ENCODE measurements around the gene RNPS1.
A peak's percentile ranks its signal among the peaks of the same experiment; 100 is the strongest.

RNPS1 gene

GRCh38 chr16:2213817-2214718 lies 53.9 kb downstream of the RNPS1 start:
- ATAC-seq (ENCODE audit: insufficient read depth, low read depth) (no peak), DNase-seq (no peak)
- H3K4me3 ChIP-seq (ENCODE audit: low read depth in 1 of 2, low read length in 2 of 2), result peak overlapping the region; percentile 94 to 98
- H3K36me3 ChIP-seq (ENCODE audit: insufficient read depth, low read length), result peaks cover 46% of the 10 kb centered on the region
- peaks cover 36% of the 10 kb centered on the region for H3K4me1 ChIP-seq (ENCODE audit: insufficient read depth, low read length)
- H3K27ac ChIP-seq (ENCODE audit: low read length), result peak overlapping the region; percentile 93
- H4K20me1 ChIP-seq (ENCODE audit: insufficient read depth, low read length), result peaks cover 29% of the 10 kb centered on the region
- peak overlapping the region; percentile 99 for H3K4me2 ChIP-seq (ENCODE audit: insufficient read depth, low read length)
- H2AFZ ChIP-seq (ENCODE audit: low read depth, low read length), result peak overlapping the region; percentile 90
- peaks cover 41% of the 10 kb centered on the region for H3K79me2 ChIP-seq (ENCODE audit: insufficient read depth, low read length)
- no peaks in the 10 kb centered on the region for H3K27me3 ChIP-seq (ENCODE audit: insufficient read depth, low read length, poor library complexity)
- TF ChIP-seq EZH2 (IDR thresholded peaks at IDR 0.05; ENCODE audit: borderline replicate concordance, low read depth, low read length, severe bottlenecking) (no peak), CTCF (IDR thresholded peaks at IDR 0.05; ENCODE audit: borderline replicate concordance, extremely low read depth, low read length, poor library complexity, severe bottlenecking) (no peak)
- H3K9me3 ChIP-seq (ENCODE audit: insufficient read depth, low read length, severe bottlenecking), result no peaks in the 10 kb centered on the region
- H3K9ac ChIP-seq (ENCODE audit: low read depth, low read length), result peak overlapping the region; percentile 99

DNA sequence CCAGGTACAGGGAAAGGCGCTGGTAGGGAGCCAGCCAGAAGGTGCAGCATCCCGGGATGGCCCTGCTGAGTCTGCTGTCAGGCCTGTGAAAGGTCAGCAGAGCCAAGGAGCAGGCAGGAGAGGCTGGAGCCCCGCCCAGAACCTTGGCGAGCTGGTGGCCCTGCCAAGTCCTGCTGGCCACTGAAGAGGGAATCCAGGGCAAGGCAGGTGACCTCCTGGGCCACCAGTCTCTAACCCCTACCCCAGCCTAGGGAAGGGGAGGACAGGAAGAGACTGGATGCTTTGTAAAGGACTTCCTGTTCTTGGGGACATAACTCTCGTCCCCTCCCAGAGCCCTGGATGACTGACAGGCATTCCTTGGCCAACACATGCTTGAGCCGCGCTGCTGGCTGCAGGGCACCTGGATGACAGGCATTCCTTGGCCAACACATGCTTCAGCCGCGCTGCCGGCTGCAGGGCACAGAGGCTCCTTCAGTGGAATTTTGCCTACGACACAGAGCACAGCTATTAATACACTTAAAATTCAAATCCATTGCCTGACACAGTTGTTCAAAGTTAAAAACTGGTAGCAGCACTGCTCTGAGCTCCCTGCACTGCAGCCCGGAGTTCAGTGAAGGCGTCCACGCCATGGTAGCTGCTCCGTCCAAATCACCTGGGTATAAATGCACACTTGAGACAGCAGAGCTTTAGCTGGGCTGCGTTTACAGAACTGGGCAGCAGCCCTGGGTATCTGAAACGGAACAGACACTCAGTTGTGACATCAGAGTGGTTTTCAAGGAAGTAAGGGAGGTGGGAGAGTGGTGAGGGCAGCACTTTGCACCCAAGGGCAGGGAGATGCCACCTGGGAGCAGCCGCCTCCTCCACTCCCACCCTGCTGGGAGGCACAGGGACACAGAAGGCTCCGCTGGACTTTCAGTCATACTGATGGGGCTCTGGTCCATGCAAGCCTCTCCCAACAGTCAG lies 55.3 kb downstream of the RNPS1 start:
- no peak for TF ChIP-seq EZH2 (IDR thresholded peaks at IDR 0.05; ENCODE audit: borderline replicate concordance, low read depth, low read length, severe bottlenecking)
- no peak for TF ChIP-seq CTCF (IDR thresholded peaks at IDR 0.05; ENCODE audit: borderline replicate concordance, extremely low read depth, low read length, poor library complexity, severe bottlenecking)
- Histone ChIP-seq H3K4me1 (ENCODE audit: insufficient read depth, low read length) (peaks cover 42% of the 10 kb centered on the region), H3K9ac (ENCODE audit: low read depth, low read length) (peak overlapping the region; percentile 99), H3K27me3 (ENCODE audit: insufficient read depth, low read length, poor library complexity) (no peaks in the 10 kb centered on the region), H4K20me1 (ENCODE audit: insufficient read depth, low read length) (peaks cover 29% of the 10 kb centered on the region), H3K4me3 (ENCODE audit: low read depth in 1 of 2, low read length in 2 of 2) (peak overlapping the region; percentile 94 to 98; a peak in 3 of 4 replicates), H3K4me2 (ENCODE audit: insufficient read depth, low read length) (peak overlapping the region; percentile 99), H3K27ac (ENCODE audit: low read length) (no peak overlapping the region), H3K9me3 (ENCODE audit: insufficient read depth, low read length, severe bottlenecking) (no peaks in the 10 kb centered on the region), H2AFZ (ENCODE audit: low read depth, low read length) (no peak overlapping the region), H3K36me3 (ENCODE audit: insufficient read depth, low read length) (peaks cover 60% of the 10 kb centered on the region), H3K79me2 (ENCODE audit: insufficient read depth, low read length) (peaks cover 48% of the 10 kb centered on the region)
- DNase-seq (no peak), ATAC-seq (ENCODE audit: insufficient read depth, low read depth) (no peak)

- TF ChIP-seq CTCF (IDR thresholded peaks at IDR 0.05; ENCODE audit: borderline replicate concordance, extremely low read depth, low read length, poor library complexity, severe bottlenecking), result no peak
- no peak for TF ChIP-seq EZH2 (IDR thresholded peaks at IDR 0.05; ENCODE audit: borderline replicate concordance, low read depth, low read length, severe bottlenecking)
- Histone ChIP-seq H3K36me3 (ENCODE audit: insufficient read depth, low read length) (peaks cover 67% of the 10 kb centered on the region), H3K4me3 (ENCODE audit: low read depth in 1 of 2, low read length in 2 of 2) (peak overlapping the region in 1 of 2 experiments; percentile 22; a peak in 1 of 4 replicates), H3K9me3 (ENCODE audit: insufficient read depth, low read length, severe bottlenecking) (no peaks in the 10 kb centered on the region), H4K20me1 (ENCODE audit: insufficient read depth, low read length) (peaks cover 29% of the 10 kb centered on the region), H3K79me2 (ENCODE audit: insufficient read depth, low read length) (peaks cover 55% of the 10 kb centered on the region), H3K4me1 (ENCODE audit: insufficient read depth, low read length) (peaks cover 49% of the 10 kb centered on the region), H2AFZ (ENCODE audit: low read depth, low read length) (no peak overlapping the region), H3K27me3 (ENCODE audit: insufficient read depth, low read length, poor library complexity) (no peaks in the 10 kb centered on the region), H3K4me2 (ENCODE audit: insufficient read depth, low read length) (peak overlapping the region; percentile 99; the same call in 1 of the 2 replicates), H3K9ac (ENCODE audit: low read depth, low read length) (peak overlapping the region; percentile 99; the same call in 1 of the 2 replicates), H3K27ac (ENCODE audit: low read length) (no peak overlapping the region)
- ATAC-seq (ENCODE audit: insufficient read depth, low read depth), result no peak
- DNase-seq, result no peak
Observed at GRCh38 chr16:2211923-2212347, 56.0 kb downstream of the RNPS1 start.

Measured in DND-41 (cell line).